ENCODE data around the gene SYP.
A peak's percentile ranks its signal among the peaks of the same experiment; 100 is the strongest.
"Not testable (repeated sequence)": the region's sequence is repeated elsewhere in the genome, so short reads cannot be mapped to it uniquely, and the experiment has no call there.

Gene SYP

GRCh38 chrX:49187028-49187394, 13.0 kb downstream of the SYP start:
- Mint-ChIP-seq H3K4me3 (no peak overlapping the region), H3K27ac (no peak overlapping the region), H3K27me3 (no peaks in the 10 kb centered on the region), H3K36me3 (no peaks in the 10 kb centered on the region), H3K9me3 (no peaks in the 10 kb centered on the region), H3K4me1 (peaks cover 6% of the 10 kb centered on the region)

- Mint-ChIP-seq H3K9me3 (no peaks in the 10 kb centered on the region), H3K27ac (peak within 1 kb of the TSS; percentile 46), H3K36me3 (no peaks in the 10 kb centered on the region), H3K4me1 (peaks cover 6% of the 10 kb centered on the region), H3K4me3 (peak within 1 kb of the TSS; percentile 81), H3K27me3 (no peaks in the 10 kb centered on the region)
These were observed 13.6 kb downstream of the SYP start, which contains the start of gene PRICKLE3 for GRCh38 chrX:49186125-49187027. TSS of gene PRICKLE3 (minus strand) at chrX:49186373. CDS start at chrX:49186297, 76 bp downstream.

GRCh38 chrX:49184294-49185281, 15.4 kb downstream of the SYP start:
- H3K27me3 Mint-ChIP-seq: no peaks in the 10 kb centered on the region
- no peaks in the 10 kb centered on the region for H3K4me1 Mint-ChIP-seq
- peak overlapping the region; percentile 81 for H3K4me3 Mint-ChIP-seq
- H3K27ac Mint-ChIP-seq: peak overlapping the region; percentile 59
- peaks cover 2% of the 10 kb centered on the region for H3K36me3 Mint-ChIP-seq
- no peaks in the 10 kb centered on the region for H3K9me3 Mint-ChIP-seq

- Mint-ChIP-seq H3K27me3 (no peaks in the 10 kb centered on the region), H3K27ac (peak overlapping the region; percentile 59), H3K4me1 (no peaks in the 10 kb centered on the region), H3K4me3 (no peak overlapping the region), H3K36me3 (peaks cover 2% of the 10 kb centered on the region), H3K9me3 (no peaks in the 10 kb centered on the region)
These were observed 16.2 kb downstream of the SYP start for GRCh38 chrX:49183701-49184281.

GRCh38 chrX:49179358-49179757, 20.6 kb downstream of the SYP start:
- Mint-ChIP-seq H3K27me3 (no peaks in the 10 kb centered on the region), H3K27ac (no peak overlapping the region), H3K36me3 (peaks cover 2% of the 10 kb centered on the region), H3K4me1 (no peaks in the 10 kb centered on the region), H3K4me3 (no peak overlapping the region), H3K9me3 (no peaks in the 10 kb centered on the region)

- no peak overlapping the region for H3K27ac Mint-ChIP-seq
- no peaks in the 10 kb centered on the region for H3K4me1 Mint-ChIP-seq
- H3K4me3 Mint-ChIP-seq: no peak overlapping the region
- no peaks in the 10 kb centered on the region for H3K9me3 Mint-ChIP-seq
- peaks cover 2% of the 10 kb centered on the region for H3K36me3 Mint-ChIP-seq
- no peaks in the 10 kb centered on the region for H3K27me3 Mint-ChIP-seq
These were observed 21.5 kb downstream of the SYP start for GRCh38 chrX:49178537-49178936.

- no peak overlapping the region for H3K27ac Mint-ChIP-seq
- no peaks in the 10 kb centered on the region for H3K27me3 Mint-ChIP-seq
- H3K9me3 Mint-ChIP-seq: no peaks in the 10 kb centered on the region
- H3K4me1 Mint-ChIP-seq: peaks cover 5% of the 10 kb centered on the region
- H3K4me3 Mint-ChIP-seq: no peak overlapping the region
- peaks cover 2% of the 10 kb centered on the region for H3K36me3 Mint-ChIP-seq
These were observed 22.0 kb downstream of the SYP start for GRCh38 chrX:49177873-49178480.

GRCh38 chrX:49177338-49177833, 22.6 kb downstream of the SYP start:
- H3K4me1 Mint-ChIP-seq: peaks cover 10% of the 10 kb centered on the region
- H3K36me3 Mint-ChIP-seq: peaks cover 2% of the 10 kb centered on the region
- no peaks in the 10 kb centered on the region for H3K27me3 Mint-ChIP-seq
- no peaks in the 10 kb centered on the region for H3K9me3 Mint-ChIP-seq
- H3K4me3 Mint-ChIP-seq: no peak overlapping the region
- no peak overlapping the region for H3K27ac Mint-ChIP-seq

GRCh38 chrX:49176421-49177326, 23.3 kb downstream of the SYP start:
- Mint-ChIP-seq H3K27me3 (no peaks in the 10 kb centered on the region), H3K27ac (no peak overlapping the region), H3K9me3 (no peaks in the 10 kb centered on the region), H3K4me3 (no peak overlapping the region), H3K4me1 (peaks cover 10% of the 10 kb centered on the region), H3K36me3 (peaks cover 2% of the 10 kb centered on the region)

- Mint-ChIP-seq H3K27me3 (no peaks in the 10 kb centered on the region), H3K4me3 (no peak overlapping the region), H3K36me3 (peaks cover under 1% of the 10 kb centered on the region), H3K9me3 (no peaks in the 10 kb centered on the region), H3K4me1 (peaks cover 10% of the 10 kb centered on the region), H3K27ac (no peak overlapping the region)
These were observed 24.3 kb downstream of the SYP start for GRCh38 chrX:49175435-49176274.

- H3K4me3 Mint-ChIP-seq: no peak overlapping the region
- H3K36me3 Mint-ChIP-seq: no peaks in the 10 kb centered on the region
- no peaks in the 10 kb centered on the region for H3K27me3 Mint-ChIP-seq
- H3K9me3 Mint-ChIP-seq: no peaks in the 10 kb centered on the region
- H3K4me1 Mint-ChIP-seq: peaks cover 10% of the 10 kb centered on the region
- H3K27ac Mint-ChIP-seq: no peak overlapping the region
These were observed 25.3 kb downstream of the SYP start for GRCh38 chrX:49174723-49175122.

GRCh38 chrX:49173544-49173943, 26.4 kb downstream of the SYP start:
- not testable (repeated sequence) for H3K36me3 Mint-ChIP-seq, H3K4me1 Mint-ChIP-seq, H3K9me3 Mint-ChIP-seq, H3K27me3 Mint-ChIP-seq
- H3K27ac Mint-ChIP-seq: peak overlapping the region; percentile 46
- peak overlapping the region; percentile 86 for H3K4me3 Mint-ChIP-seq

- H3K27ac Mint-ChIP-seq: peak overlapping the region; percentile 76
- H3K4me1 Mint-ChIP-seq: peaks cover 16% of the 10 kb centered on the region
These were observed 27.7 kb downstream of the SYP start for GRCh38 chrX:49172280-49172780.

More at GRCh38 chrX:49172280-49172780, 27.7 kb downstream of the SYP start:
- no peaks in the 10 kb centered on the region for H3K27me3 Mint-ChIP-seq
- no peaks in the 10 kb centered on the region for H3K36me3 Mint-ChIP-seq
- peak overlapping the region; percentile 87 for H3K4me3 Mint-ChIP-seq
- no peaks in the 10 kb centered on the region for H3K9me3 Mint-ChIP-seq

All from activated naive CD4-positive, alpha-beta T cell treated with anti-CD3 and anti-CD28 coated beads, Interleukin-2, amount 50 U/mL, for 24 hours (primary cell).